PC-3 (cell line): ENCODE data around the gene FGGY.

Experiments used
- EZH2phosphoT487 ChIP-seq: fragments of 300-600 bp; sonication (generic); IDR thresholded peaks from 2 replicates; pipeline ENCODE4 v1.6.1; 2018; ENCODE audit warnings: mild to moderate bottlenecking, antibody characterized with exemption, low read length, borderline replicate concordance
- TF ChIP-seq, protein P1 (sequence below): fragments of 300-600 bp; sonication (generic); conservative IDR thresholded peaks from 2 replicates; pipeline ENCODE4 v1.5.1; 2017; ENCODE audit warnings: antibody characterized with exemption, low read depth, mild to moderate bottlenecking, low read length

DNA sequence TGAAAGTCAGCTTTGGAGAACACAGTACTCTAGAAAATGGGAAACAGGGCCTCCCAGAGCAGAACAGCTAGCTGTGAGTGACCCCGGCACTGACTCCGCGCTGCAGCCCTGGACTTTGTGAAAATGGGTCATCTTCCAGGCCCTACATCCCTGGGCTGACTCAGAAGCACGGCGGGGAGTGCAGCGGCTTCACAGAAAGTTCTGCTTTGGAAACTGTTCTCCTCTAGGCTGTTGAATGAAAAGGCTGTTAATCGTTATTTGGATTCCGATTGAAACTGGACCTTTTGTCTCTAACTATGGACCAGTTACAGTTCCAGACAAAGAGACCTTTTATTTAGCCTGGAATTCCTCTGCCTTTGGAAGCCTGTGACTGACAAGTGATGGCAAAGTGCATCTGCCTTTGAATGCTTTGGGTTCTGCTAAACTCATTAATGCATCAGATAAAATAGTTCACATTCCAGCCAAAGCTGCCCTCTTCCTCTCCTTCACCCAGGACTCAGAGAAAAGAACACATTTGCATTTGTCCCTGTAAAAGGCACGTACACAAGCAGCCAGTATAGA is 372.9 kb downstream of the FGGY start:
- TF ChIP-seq, protein P1, sequence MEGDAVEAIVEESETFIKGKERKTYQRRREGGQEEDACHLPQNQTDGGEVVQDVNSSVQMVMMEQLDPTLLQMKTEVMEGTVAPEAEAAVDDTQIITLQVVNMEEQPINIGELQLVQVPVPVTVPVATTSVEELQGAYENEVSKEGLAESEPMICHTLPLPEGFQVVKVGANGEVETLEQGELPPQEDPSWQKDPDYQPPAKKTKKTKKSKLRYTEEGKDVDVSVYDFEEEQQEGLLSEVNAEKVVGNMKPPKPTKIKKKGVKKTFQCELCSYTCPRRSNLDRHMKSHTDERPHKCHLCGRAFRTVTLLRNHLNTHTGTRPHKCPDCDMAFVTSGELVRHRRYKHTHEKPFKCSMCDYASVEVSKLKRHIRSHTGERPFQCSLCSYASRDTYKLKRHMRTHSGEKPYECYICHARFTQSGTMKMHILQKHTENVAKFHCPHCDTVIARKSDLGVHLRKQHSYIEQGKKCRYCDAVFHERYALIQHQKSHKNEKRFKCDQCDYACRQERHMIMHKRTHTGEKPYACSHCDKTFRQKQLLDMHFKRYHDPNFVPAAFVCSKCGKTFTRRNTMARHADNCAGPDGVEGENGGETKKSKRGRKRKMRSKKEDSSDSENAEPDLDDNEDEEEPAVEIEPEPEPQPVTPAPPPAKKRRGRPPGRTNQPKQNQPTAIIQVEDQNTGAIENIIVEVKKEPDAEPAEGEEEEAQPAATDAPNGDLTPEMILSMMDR = no peak
- no peak for TF ChIP-seq EZH2phosphoT487
